ENCODE measurements around the gene PI4KA.

DNA sequence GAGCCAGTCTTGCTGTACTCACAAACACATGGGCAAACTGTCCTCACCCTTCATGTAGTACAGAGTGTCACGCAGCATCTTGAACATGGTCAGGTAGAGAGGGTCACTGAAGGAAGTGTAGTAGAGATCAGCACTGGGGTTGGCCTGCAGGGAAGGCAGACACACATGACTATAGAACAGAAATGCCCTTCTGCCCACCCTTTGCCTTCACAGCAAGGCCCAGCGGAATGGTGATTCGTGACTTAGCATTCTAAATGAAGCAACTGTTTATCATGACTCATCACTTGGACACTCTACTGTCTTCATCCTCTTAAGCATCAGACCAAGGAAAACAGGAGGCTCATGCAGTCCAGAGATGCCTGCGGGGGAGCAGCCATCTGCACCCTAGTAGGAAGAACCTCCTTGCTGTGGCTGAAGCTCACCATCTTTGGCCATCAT is 51.3 kb downstream of the PI4KA start:
- TF ChIP-seq, protein P1, sequence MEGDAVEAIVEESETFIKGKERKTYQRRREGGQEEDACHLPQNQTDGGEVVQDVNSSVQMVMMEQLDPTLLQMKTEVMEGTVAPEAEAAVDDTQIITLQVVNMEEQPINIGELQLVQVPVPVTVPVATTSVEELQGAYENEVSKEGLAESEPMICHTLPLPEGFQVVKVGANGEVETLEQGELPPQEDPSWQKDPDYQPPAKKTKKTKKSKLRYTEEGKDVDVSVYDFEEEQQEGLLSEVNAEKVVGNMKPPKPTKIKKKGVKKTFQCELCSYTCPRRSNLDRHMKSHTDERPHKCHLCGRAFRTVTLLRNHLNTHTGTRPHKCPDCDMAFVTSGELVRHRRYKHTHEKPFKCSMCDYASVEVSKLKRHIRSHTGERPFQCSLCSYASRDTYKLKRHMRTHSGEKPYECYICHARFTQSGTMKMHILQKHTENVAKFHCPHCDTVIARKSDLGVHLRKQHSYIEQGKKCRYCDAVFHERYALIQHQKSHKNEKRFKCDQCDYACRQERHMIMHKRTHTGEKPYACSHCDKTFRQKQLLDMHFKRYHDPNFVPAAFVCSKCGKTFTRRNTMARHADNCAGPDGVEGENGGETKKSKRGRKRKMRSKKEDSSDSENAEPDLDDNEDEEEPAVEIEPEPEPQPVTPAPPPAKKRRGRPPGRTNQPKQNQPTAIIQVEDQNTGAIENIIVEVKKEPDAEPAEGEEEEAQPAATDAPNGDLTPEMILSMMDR (conservative IDR thresholded peaks at IDR 0.05; ENCODE audit: low read length): no peak
- TF ChIP-seq EZH2phosphoT487 (IDR thresholded peaks at IDR 0.05; ENCODE audit: borderline replicate concordance, low read depth, low read length): no peak

Measured in OCI-LY7 (cell line).